Measurements from ENCODE around the gene CORO7. TPM values are rescaled to one million over a fixed set of nuclear protein-coding genes. Genes with fewer than 3 reads are reported as not detected.

CORO7 gene
- total RNA-seq, 1 donor: 9.9 TPM

DNA sequence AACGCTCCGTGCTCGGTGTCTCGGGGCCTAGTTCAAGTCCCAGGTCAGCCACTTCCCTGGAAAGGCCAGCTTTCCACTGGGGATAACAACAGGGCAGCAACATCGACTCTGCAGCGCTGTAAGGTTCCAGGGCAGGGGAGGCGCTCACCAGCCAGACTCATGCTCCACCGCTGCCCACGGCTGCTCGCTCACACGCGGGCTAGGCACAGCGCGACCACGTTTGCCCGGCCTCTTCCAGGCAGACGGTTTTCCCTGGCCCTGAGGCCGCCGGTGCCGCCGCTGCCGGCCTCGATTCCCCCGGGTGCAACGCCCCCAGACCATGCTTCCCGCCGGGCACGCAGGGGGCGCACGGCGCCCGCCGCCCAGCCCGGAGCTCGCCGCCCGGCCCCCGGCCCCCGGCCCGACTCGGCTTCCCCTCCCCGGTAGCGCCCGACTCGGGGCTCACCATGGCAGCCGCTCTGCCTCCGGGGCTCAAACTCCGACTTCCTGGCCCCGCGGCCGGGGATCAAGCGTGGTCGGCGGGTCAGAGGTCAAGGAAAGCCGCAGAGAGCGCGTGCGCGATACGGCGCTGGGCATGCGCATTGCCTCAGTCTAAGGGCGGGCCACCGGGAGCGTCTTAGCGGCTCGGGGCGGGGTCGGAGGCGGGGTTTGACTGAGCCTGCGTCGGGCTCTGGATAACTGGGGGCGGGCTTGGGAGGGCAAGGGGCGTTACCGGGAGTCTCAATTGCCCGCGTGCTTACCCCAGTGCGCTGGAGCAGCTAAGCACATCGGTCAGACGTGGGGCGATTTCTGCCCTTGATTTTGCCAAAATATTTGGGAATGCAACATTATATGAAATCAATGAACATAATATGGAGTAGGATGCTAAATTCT is 65.4 kb downstream of the CORO7 start, which contains the start of gene PAM16:
Gene PAM16, minus strand, starts transcription at position 535 of the 873 bp plus-strand sequence. Its CDS starts 87 bp downstream, at position 448.
- DNase-seq (ENCODE audit: low read depth): peak; percentile 95
- no peak for TF ChIP-seq CTCF (IDR thresholded peaks at IDR 0.05; ENCODE audit: insufficient read depth, low read depth, low read length)
- peak within 1 kb of the TSS; percentile 77 for H3K4me3 ChIP-seq (ENCODE audit: low read depth, low read length)

- TF ChIP-seq CTCF (IDR thresholded peaks at IDR 0.05; ENCODE audit: insufficient read depth, low read depth, low read length): no peak
- H3K4me3 ChIP-seq (ENCODE audit: low read depth, low read length): peak overlapping the region; percentile 77
- DNase-seq (ENCODE audit: low read depth): no peak
Measured at GRCh38 chr16:4350365-4350786, 66.0 kb downstream of the CORO7 start.

DNA sequence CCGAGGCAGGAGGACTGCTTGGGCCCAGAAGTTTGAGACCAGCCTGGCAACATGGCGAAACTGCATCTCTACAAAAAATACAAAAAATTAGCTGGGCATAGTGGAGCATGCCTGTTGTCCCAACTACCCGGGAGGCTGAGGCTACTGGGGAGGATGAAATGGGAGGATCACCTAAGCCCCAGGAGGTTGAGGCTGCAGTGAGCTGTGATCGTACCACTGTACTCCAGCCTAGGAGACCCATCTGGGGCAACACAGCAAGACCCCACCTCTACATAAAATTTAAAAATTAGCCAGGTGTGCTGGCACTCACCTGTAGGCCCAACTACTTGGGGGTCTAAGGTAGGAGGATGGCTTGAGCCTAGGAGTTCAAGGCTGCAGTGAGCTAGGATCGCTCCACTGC is 67.1 kb downstream of the CORO7 start:
- DNase-seq (ENCODE audit: low read depth): no peak
- no peak for TF ChIP-seq CTCF (IDR thresholded peaks at IDR 0.05; ENCODE audit: insufficient read depth, low read depth, low read length)

DNA sequence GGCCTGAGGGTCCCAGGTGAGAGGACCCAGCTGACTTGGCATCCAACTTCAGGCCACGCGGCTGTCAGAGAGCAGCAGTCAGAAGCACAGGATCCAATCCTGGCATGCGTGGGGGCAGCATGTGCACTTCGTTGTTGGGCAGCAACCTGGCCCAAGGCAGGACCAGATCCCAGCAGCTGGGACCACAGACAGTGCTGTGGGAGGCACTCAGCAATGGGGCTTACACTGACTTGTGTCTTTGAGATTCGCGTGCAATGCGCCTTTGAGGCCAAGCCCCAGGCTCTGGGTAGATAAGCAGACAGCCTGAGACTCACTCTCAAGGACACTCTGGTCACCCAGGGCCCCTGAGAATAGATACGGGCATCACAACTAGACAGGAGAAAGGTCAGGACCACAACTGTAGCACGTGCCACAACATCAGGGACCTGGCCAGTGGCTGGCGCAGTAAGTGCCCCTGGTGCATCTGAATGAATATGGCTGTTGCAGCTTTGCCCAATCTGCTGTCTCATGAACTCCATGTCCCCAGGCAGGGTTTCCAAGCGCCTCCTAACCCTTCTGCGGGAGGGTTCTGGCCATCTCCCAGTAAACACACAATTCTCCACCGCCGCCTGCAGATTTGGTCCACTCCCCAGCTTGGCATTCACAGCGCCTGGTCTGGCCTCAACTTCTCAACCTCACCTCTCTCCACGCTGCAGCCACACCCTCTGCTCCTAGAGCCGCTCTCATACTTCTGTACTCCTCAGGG is 68.5 kb downstream of the CORO7 start:
- TF ChIP-seq CTCF (IDR thresholded peaks at IDR 0.05; ENCODE audit: insufficient read depth, low read depth, low read length): no peak
- no peak overlapping the region for H3K4me3 ChIP-seq (ENCODE audit: low read depth, low read length)
- no peak for DNase-seq (ENCODE audit: low read depth)

More for the DNA sequence above, 67.1 kb downstream of the CORO7 start:
- H3K4me3 ChIP-seq (ENCODE audit: low read depth, low read length): no peak overlapping the region

- peak; percentile 76 for DNase-seq (ENCODE audit: low read depth)
- no peak overlapping the region for H3K4me3 ChIP-seq (ENCODE audit: low read depth, low read length)
- no peak for TF ChIP-seq CTCF (IDR thresholded peaks at IDR 0.05; ENCODE audit: insufficient read depth, low read depth, low read length)
Measured at GRCh38 chr16:4347010-4347409, 69.4 kb downstream of the CORO7 start.

DNA sequence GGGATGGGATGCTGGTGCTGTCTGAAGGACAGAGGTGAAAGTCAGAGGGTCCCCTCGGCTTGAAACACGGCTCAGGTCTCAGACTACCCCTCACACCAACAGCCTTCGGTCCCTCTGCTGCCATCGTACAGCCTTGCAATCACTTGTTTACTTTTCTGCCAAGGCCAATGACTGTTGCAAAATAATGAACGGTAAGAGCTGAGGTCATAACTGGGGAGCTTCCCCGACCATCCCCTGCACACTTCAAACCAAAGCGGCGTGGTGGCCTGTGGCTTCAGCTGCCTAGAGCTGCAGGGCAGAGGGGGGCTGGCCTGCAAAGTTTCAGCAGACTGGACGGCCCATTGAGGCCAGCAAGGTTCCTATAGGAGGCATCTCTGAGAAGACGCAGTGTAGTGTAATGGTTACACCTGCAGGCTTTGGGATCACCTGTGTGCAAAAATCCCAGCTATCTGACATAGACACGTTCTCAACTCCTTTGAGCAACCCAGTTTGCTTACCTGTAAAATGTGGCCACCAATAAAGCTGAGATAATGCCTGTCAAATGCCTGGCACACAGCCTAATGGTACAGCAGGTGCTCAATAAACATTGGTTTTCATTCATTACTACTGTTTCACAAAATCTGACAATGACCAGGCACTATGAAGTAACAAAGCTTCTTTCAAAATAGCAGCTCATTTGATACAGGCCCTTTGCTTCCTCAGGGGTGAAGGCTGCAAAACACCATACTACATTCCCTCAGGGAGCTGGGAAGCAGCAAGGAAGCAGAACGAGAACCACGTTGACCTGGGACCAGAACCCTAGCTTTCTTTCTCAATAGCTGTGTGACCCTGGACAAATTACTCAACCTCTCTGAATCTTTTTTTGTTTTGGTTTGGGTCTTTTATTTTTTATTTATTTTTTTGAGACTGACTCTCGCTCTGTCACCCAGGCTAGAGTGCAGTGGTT is 70.3 kb downstream of the CORO7 start:
- peak; percentile 28 for DNase-seq (ENCODE audit: low read depth)
- no peak overlapping the region for H3K4me3 ChIP-seq (ENCODE audit: low read depth, low read length)
- TF ChIP-seq CTCF (IDR thresholded peaks at IDR 0.05; ENCODE audit: insufficient read depth, low read depth, low read length): no peak
